Ishikawa (cell line): Measurements from ENCODE around the gene NDUFA11.

Experiments
- CEBPB ChIP-seq: IDR thresholded peaks from 2 replicates; pipeline ENCODE4 v1.6.1; 2012
- CREB1 ChIP-seq: IDR thresholded peaks from 2 replicates; pipeline ENCODE4 v1.6.1; 2012; ENCODE audit warnings: low read depth
- EGR1 ChIP-seq: IDR thresholded peaks from 2 replicates; pipeline ENCODE4 v1.6.1; 2012
- EP300 ChIP-seq: IDR thresholded peaks from 2 replicates; pipeline ENCODE4 v1.6.1; 2012; ENCODE audit warnings: borderline replicate concordance
- FOXM1 ChIP-seq: IDR thresholded peaks from 2 replicates; pipeline ENCODE4 v1.6.1; 2012; ENCODE audit warnings: low read depth, borderline replicate concordance
- MAX ChIP-seq: IDR thresholded peaks from 2 replicates; pipeline ENCODE4 v1.6.1; 2012
- NFIC ChIP-seq: IDR thresholded peaks from 2 replicates; pipeline ENCODE4 v1.6.1; 2012
- RAD21 ChIP-seq: IDR thresholded peaks from 2 replicates; pipeline ENCODE4 v1.6.1; 2012; ENCODE audit warnings: low read depth
- REST ChIP-seq: IDR thresholded peaks from 2 replicates; pipeline ENCODE4 v1.6.1; 2012; ENCODE audit warnings: low read depth, mild to moderate bottlenecking
- TAF1 ChIP-seq: IDR thresholded peaks from 2 replicates; pipeline ENCODE4 v1.6.1; 2012; ENCODE audit warnings: low read depth, mild to moderate bottlenecking
- TCF12 ChIP-seq: IDR thresholded peaks from 2 replicates; pipeline ENCODE4 v1.6.1; 2012; ENCODE audit warnings: low read depth
- TEAD4 ChIP-seq: IDR thresholded peaks from 2 replicates; pipeline ENCODE4 v1.6.1; 2012
- USF1 ChIP-seq: IDR thresholded peaks from 2 replicates; pipeline ENCODE4 v1.6.1; 2012
- YY1 ChIP-seq: IDR thresholded peaks from 2 replicates; pipeline ENCODE4 v1.6.1; 2012; ENCODE audit warnings: low read depth
- ZBTB7A ChIP-seq: IDR thresholded peaks from 2 replicates; pipeline ENCODE4 v1.6.1; 2012; ENCODE audit warnings: low read depth

NDUFA11 gene

GRCh38 chr19:5896365-5897076 lies 7.1 kb downstream of the NDUFA11 start:
- no peak for TF ChIP-seq YY1
- peak; percentile 87 for TF ChIP-seq MAX
- TF ChIP-seq NFIC: peak; percentile 77
- TF ChIP-seq EP300: peak; percentile 44
- TF ChIP-seq TEAD4: no peak
- peak; percentile 19; the same call in 1 of the 2 replicates for TF ChIP-seq TCF12

- TF ChIP-seq MAX: no peak
- TF ChIP-seq CREB1: no peak
- no peak for TF ChIP-seq NFIC
- TF ChIP-seq TCF12: no peak
- no peak for TF ChIP-seq TAF1
- no peak for TF ChIP-seq RAD21
- no peak for TF ChIP-seq TEAD4
- no peak for TF ChIP-seq REST
- TF ChIP-seq EP300: no peak
- no peak for TF ChIP-seq FOXM1
- TF ChIP-seq EGR1: no peak
- TF ChIP-seq YY1: no peak
- TF ChIP-seq ZBTB7A: no peak
- TF ChIP-seq USF1: no peak
- TF ChIP-seq CEBPB: no peak
These were observed 7.7 kb downstream of the NDUFA11 start for GRCh38 chr19:5895890-5896289.

GRCh38 chr19:5895409-5895808 lies 8.2 kb downstream of the NDUFA11 start:
- TF ChIP-seq FOXM1 (no peak), MAX (peak; percentile 33; the same call in 1 of the 2 replicates)

- TF ChIP-seq REST (no peak), TCF12 (peak; percentile 62; the same call in 1 of the 2 replicates), NFIC (peak; percentile 29; the same call in 1 of the 2 replicates), EGR1 (no peak), EP300 (0 out of 2 replicates have a peak, but pooled peaks have one; percentile 57), TAF1 (no peak), ZBTB7A (no peak), RAD21 (no peak)
These were observed 8.8 kb downstream of the NDUFA11 start for GRCh38 chr19:5894704-5895349.

GRCh38 chr19:5893907-5894703 lies 9.5 kb downstream of the NDUFA11 start:
- peak; percentile 76; the same call in 1 of the 2 replicates for TF ChIP-seq MAX
- no peak; the same call in none of the 2 replicates for TF ChIP-seq CEBPB
- TF ChIP-seq TCF12: peak; percentile 99
- TF ChIP-seq NFIC: peak; percentile 83
- TF ChIP-seq TAF1: no peak
- no peak for TF ChIP-seq CREB1
- TF ChIP-seq RAD21: no peak; the same call in 1 of the 2 replicates
- TF ChIP-seq EGR1: peak; percentile 57; the same call in 1 of the 2 replicates
- no peak; the same call in none of the 2 replicates for TF ChIP-seq YY1
- no peak for TF ChIP-seq REST
- TF ChIP-seq EP300: peak; percentile 97
- TF ChIP-seq FOXM1: peak; percentile 91
- TF ChIP-seq USF1: peak; percentile 2; the same call in 1 of the 2 replicates
- peak; percentile 96; the same call in 1 of the 2 replicates for TF ChIP-seq TEAD4
- TF ChIP-seq ZBTB7A: peak; percentile 98
